MM.1S (cell line): ENCODE results near the gene GID8.

Source experiments
- DNase-seq: peaks from one replicate; pipeline ENCODE4 v3.0.0-alpha.2; 2015
- H2AFZ ChIP-seq: fragments of 300-600 bp; sonication (generic); 2 replicates; pipeline ENCODE4 v1.6.0; 2016; ENCODE audit warnings: antibody characterized with exemption, low read length
- H3F3A ChIP-seq: fragments of 300-600 bp; sonication (generic); 2 replicates; pipeline ENCODE4 v1.6.1; 2016; ENCODE audit warnings: mild to moderate bottlenecking, antibody characterized with exemption, low read length, moderate library complexity, mixed read lengths; ENCODE audit not compliant: insufficient read depth
- H3K27ac ChIP-seq: fragments of 300-600 bp; sonication (generic); 2 replicates; pipeline ENCODE4 v1.5.1; 2016; ENCODE audit warnings: mild to moderate bottlenecking, low read length
- H3K27me3 ChIP-seq: fragments of 300-600 bp; sonication (generic); replicated peaks from 2 replicates; pipeline ENCODE4 v1.6.0; 2016; ENCODE audit warnings: low read length; ENCODE audit not compliant: insufficient read depth
- H3K36me3 ChIP-seq: fragments of 300-600 bp; sonication (generic); replicated peaks from 2 replicates; pipeline ENCODE4 v1.6.1; 2016; ENCODE audit warnings: mild to moderate bottlenecking, low read length, mixed read lengths; ENCODE audit not compliant: insufficient read depth
- H3K4me1 ChIP-seq: fragments of 300-600 bp; sonication (generic); 2 replicates; pipeline ENCODE4 v1.6.1; 2016; ENCODE audit warnings: low read length, mixed read lengths
- H3K4me2 ChIP-seq: fragments of 300-600 bp; sonication (generic); 2 replicates; pipeline ENCODE4 v1.6.0; 2016; ENCODE audit warnings: low read depth, low read length
- H3K4me3 ChIP-seq: fragments of 300-600 bp; sonication (generic); 2 replicates; pipeline ENCODE4 v1.5.1; 2016; ENCODE audit warnings: low read length, mixed read lengths
- H3K79me2 ChIP-seq: fragments of 300-600 bp; sonication (generic); 2 replicates; pipeline ENCODE4 v1.6.1; 2016; ENCODE audit warnings: mixed run types, low read length, mixed read lengths
- H3K9ac ChIP-seq: fragments of 300-600 bp; sonication (generic); 2 replicates; pipeline ENCODE4 v1.6.1; 2016; ENCODE audit warnings: low read length, mixed read lengths
- H3K9me2 ChIP-seq: fragments of 300-600 bp; sonication (generic); replicated peaks from 2 replicates; pipeline ENCODE4 v1.6.1; 2016; ENCODE audit warnings: mild to moderate bottlenecking, low read length, mixed read lengths; ENCODE audit not compliant: insufficient read depth
- H3K9me3 ChIP-seq: fragments of 300-600 bp; sonication (generic); replicated peaks from 2 replicates; pipeline ENCODE4 v1.6.1; 2016; ENCODE audit warnings: mild to moderate bottlenecking, low read length, mixed read lengths; ENCODE audit not compliant: insufficient read depth
- H4K20me1 ChIP-seq: fragments of 300-600 bp; sonication (generic); 2 replicates; pipeline ENCODE4 v1.6.1; 2016; ENCODE audit warnings: mild to moderate bottlenecking, low read length, moderate library complexity, mixed read lengths; ENCODE audit not compliant: insufficient read depth
- CTCF ChIP-seq: fragments of 300-600 bp; sonication (generic); IDR thresholded peaks from 2 replicates; pipeline ENCODE4 v1.5.1; 2016; ENCODE audit warnings: antibody characterized with exemption, low read length, mixed read lengths
- EZH2 ChIP-seq: fragments of 300-600 bp; sonication (generic); optimal IDR thresholded peaks from 2 replicates; pipeline ENCODE3; 2017; ENCODE audit warnings: low read depth, mild to moderate bottlenecking, antibody characterized with exemption, low read length, mixed read lengths
- EZH2phosphoT487 ChIP-seq: fragments of 300-600 bp; sonication (generic); IDR thresholded peaks from 2 replicates; pipeline ENCODE4 v1.6.1; 2018; ENCODE audit warnings: antibody characterized with exemption, low read length

Gene GID8

DNA sequence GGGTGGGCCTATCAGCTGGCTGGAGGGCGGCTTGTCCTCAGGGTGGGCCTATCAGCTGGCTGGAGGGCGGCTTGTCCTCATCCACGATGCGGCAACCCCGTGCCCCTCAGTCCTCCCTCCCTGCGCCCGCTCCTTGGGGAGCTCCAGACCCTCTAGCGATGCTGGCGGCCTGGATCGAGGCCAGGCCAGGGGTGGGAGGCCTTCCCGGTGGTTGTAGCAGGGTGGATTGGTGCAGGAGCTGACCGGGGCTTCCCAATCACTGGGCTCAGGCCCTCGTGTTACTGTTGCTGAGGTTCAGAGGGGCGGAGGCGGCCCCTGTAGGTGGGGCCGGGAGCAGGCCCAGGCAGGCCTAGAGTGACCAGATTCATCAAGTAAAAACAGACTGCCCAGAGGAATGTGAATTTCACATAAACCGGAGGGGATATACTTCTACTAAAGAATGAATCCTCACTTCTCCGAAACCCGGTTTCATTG, 23.4 kb downstream of the GID8 start:
- no peak overlapping the region for H3K4me2 ChIP-seq
- H3K9me3 ChIP-seq: no peaks in the 10 kb centered on the region
- H3K79me2 ChIP-seq: no peaks in the 10 kb centered on the region
- H2AFZ ChIP-seq: no peak overlapping the region
- no peaks in the 10 kb centered on the region for H3F3A ChIP-seq
- no peak overlapping the region for H3K27ac ChIP-seq
- peaks cover 57% of the 10 kb centered on the region for H3K27me3 ChIP-seq
- H3K4me1 ChIP-seq: no peaks in the 10 kb centered on the region
- DNase-seq: no peak
- no peaks in the 10 kb centered on the region for H3K36me3 ChIP-seq
- H3K9me2 ChIP-seq: no peaks in the 10 kb centered on the region
- no peak overlapping the region for H3K9ac ChIP-seq
- no peak overlapping the region for H3K4me3 ChIP-seq
- H4K20me1 ChIP-seq: no peaks in the 10 kb centered on the region
- TF ChIP-seq EZH2phosphoT487: no peak

GRCh38 chr20:62961799-62962198, 23.9 kb downstream of the GID8 start:
- Histone ChIP-seq H3K27me3 (peaks cover 58% of the 10 kb centered on the region), H3K36me3 (no peaks in the 10 kb centered on the region), H3K27ac (no peak overlapping the region), H3K9me2 (no peaks in the 10 kb centered on the region), H3K4me1 (no peaks in the 10 kb centered on the region), H4K20me1 (no peaks in the 10 kb centered on the region), H3K4me3 (no peak overlapping the region), H3K9ac (no peak overlapping the region), H3K4me2 (no peak overlapping the region), H3F3A (no peaks in the 10 kb centered on the region), H3K79me2 (no peaks in the 10 kb centered on the region), H2AFZ (no peak overlapping the region), H3K9me3 (no peaks in the 10 kb centered on the region)
- DNase-seq: no peak
- no peak for TF ChIP-seq EZH2
- TF ChIP-seq EZH2phosphoT487: no peak
- TF ChIP-seq CTCF: no peak

DNA sequence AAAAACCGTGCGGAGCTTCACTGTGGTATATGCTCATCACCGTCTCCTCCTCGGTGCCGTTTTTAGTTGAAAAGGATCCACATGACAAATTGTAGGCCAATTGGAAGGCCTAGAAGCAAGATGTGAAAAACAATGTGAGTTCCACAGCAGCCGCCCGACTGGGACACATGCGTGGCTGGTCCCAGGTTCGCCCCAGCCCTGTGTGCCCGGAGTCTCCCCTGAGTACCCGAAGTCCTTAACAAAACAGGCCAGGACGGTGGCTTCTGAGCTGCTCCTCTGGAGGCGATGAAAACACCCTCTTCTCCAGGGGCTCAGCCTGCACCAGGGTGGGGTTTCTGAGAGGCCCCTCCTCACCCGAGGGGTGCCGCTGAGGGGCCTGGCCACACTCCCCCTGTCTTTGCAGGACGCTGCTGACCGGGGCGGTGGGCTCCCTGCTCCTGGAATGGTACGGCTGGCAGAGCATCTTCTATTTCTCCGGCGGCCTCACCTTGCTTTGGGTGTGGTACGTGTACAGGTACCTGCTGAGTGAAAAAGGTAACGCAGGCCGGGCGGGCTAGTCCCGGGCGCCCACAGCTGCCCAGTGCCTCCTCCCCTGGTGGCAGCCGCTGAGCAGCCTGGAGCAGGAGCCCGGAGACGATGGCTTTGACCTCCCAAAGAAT, 24.4 kb downstream of the GID8 start:
- H3K79me2 ChIP-seq: no peaks in the 10 kb centered on the region
- no peak overlapping the region for H3K4me2 ChIP-seq
- no peak overlapping the region for H3K9ac ChIP-seq

More for the DNA sequence above, 24.4 kb downstream of the GID8 start:
- TF ChIP-seq EZH2phosphoT487 (no peak), CTCF (no peak), EZH2 (no peak)
- no peaks in the 10 kb centered on the region for H3K9me3 ChIP-seq
- no peak for DNase-seq
- no peaks in the 10 kb centered on the region for H3K36me3 ChIP-seq
- H3K4me1 ChIP-seq: no peaks in the 10 kb centered on the region
- H3K27ac ChIP-seq: no peak overlapping the region
- peaks cover 62% of the 10 kb centered on the region for H3K27me3 ChIP-seq
- H4K20me1 ChIP-seq: no peaks in the 10 kb centered on the region
- H2AFZ ChIP-seq: no peak overlapping the region
- H3K9me2 ChIP-seq: no peaks in the 10 kb centered on the region
- H3K4me3 ChIP-seq: no peak overlapping the region
- H3F3A ChIP-seq: no peaks in the 10 kb centered on the region
